Effector memory CD8-positive, alpha-beta T cell (primary cell): ENCODE measurements around the gene PDGFA.

Experiments
- ATAC-seq: fragments of 150-1000 bp; cut with Tn5 transposase; replicated peaks from 2 replicates; pipeline ENCODE4 v1.10.0; 2021; ENCODE audit warnings: mild to moderate bottlenecking, moderate library complexity
- DNase-seq, 3 experiments: peaks; one replicate each; pipeline ENCODE4 v3.0.0; 2021
- H3K27ac Mint-ChIP-seq, 2 donors: one replicate each; pipeline ENCODE4 v1.8.0; 2022; ENCODE audit warnings: mild to moderate bottlenecking in 2 of 2, mixed read lengths in 2 of 2, moderate library complexity in 2 of 2
- H3K27me3 Mint-ChIP-seq, 2 donors: one replicate each; pipeline ENCODE4 v1.8.0; 2022; ENCODE audit warnings: mixed read lengths in 2 of 2
- H3K36me3 Mint-ChIP-seq: one replicate; pipeline ENCODE4 v1.8.0; 2022; ENCODE audit warnings: mild to moderate bottlenecking, moderate library complexity, mixed read lengths; ENCODE audit not compliant: insufficient read depth
- H3K4me1 Mint-ChIP-seq, 2 donors: one replicate each; pipeline ENCODE4 v1.8.0; 2022; ENCODE audit warnings: low read depth in 2 of 2, mixed read lengths in 2 of 2
- H3K4me3 Mint-ChIP-seq, 2 donors: one replicate each; pipeline ENCODE4 v1.8.0; 2022; ENCODE audit warnings: mild to moderate bottlenecking in 2 of 2, mixed read lengths in 2 of 2, moderate library complexity in 2 of 2
- H3K9me3 Mint-ChIP-seq, 2 donors: one replicate each; pipeline ENCODE4 v1.8.0; 2022; ENCODE audit warnings: mixed read lengths in 2 of 2

PDGFA gene

DNA sequence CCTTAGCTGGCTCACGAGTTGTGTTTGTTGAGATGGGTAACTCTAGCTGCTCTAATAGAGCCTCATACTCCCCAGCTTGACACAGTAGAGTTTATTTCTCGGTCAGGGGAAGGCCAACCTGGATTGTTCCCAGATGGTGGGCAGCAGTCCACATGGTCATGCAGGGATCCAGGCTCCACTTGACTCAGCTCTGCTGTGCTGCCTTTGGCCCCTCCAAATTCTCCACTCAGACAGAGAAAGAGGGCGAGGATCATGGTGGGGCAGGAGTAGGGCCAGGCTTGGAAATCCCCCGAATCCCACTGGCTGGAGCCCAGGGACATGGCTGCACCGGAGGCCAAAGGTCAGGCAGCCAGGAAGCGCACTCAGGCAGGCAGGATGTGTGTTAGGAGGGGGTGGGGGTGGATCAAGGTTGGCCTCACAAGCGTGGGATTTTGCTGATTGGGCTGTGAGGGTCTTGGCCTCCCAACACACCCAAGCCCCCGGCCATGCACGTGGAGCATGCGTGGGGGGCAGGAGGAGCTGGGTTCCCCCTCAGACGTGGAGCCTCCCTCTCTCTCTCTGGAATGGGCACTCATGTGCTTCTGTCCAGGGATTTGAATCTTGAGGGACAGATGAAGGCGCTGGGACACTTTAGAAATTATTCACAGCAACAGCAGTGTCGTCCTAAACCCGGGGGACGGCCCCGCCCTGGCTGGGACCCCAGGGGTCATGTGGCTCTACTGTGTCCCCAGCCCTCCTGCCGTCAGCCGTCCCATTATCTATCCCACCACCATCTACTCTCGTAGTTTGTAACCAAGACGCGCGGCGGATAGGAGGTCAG is 44.8 kb downstream of the PDGFA start:
- H3K36me3 Mint-ChIP-seq, result no peaks in the 10 kb centered on the region
- no peak for ATAC-seq
- H3K27ac Mint-ChIP-seq, result no peak overlapping the region
- no peak overlapping the region for H3K4me3 Mint-ChIP-seq
- H3K4me1 Mint-ChIP-seq, result no peaks in the 10 kb centered on the region
- H3K9me3 Mint-ChIP-seq, result no peaks in the 10 kb centered on the region
- peaks cover 10 to 11% of the 10 kb centered on the region in 2 donors for H3K27me3 Mint-ChIP-seq
- no peak for DNase-seq

DNA sequence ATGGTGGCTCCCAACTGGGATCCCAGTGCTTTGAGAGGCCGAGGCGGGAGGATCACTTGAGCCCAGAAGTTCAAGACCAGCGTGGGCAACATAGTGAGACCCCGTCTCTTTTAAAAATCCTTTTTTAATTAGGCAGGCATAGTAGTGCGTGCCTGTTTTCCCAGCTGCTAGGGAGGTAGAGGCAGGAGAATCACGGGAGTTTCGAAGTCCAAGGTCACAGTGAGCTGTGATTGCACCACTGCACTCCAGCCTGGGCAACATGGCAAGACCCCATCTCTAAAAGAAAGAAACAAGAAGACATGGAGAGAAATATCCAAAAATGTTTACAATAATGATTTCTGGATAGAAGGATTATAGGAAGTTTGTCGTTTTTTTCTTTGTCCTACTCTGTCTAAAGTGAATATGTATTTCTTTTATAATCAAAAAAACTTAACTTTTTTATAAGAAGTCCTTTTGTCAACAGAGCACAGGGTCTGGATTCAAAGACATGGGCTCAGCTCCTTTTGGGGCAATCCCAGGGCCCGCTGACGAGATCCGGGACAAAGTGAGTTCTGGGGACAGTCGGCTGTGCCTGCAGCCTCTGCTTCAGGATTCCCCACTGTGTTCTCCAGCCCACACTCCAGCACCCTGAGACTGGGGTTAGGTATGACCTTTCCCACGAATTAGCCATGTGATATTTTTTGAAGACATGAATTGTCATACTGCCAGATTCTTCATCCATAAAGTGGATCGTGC is 45.6 kb downstream of the PDGFA start:
- Mint-ChIP-seq H3K9me3 (no peaks in the 10 kb centered on the region), H3K27ac (no peak overlapping the region), H3K4me1 (peaks cover 0 to 1% of the 10 kb centered on the region in 2 donors), H3K27me3 (peaks cover 10 to 11% of the 10 kb centered on the region in 2 donors), H3K4me3 (no peak overlapping the region), H3K36me3 (no peaks in the 10 kb centered on the region)
- DNase-seq (no peak), ATAC-seq (no peak)

GRCh38 chr7:473211-473734 is 46.4 kb downstream of the PDGFA start:
- Mint-ChIP-seq H3K27ac (no peak overlapping the region), H3K9me3 (peaks cover 2 to 4% of the 10 kb centered on the region in 2 donors), H3K4me3 (no peak overlapping the region), H3K4me1 (peaks cover 0 to 9% of the 10 kb centered on the region in 2 donors), H3K27me3 (peaks cover 10 to 11% of the 10 kb centered on the region in 2 donors), H3K36me3 (peaks cover 3% of the 10 kb centered on the region)
- DNase-seq (no peak), ATAC-seq (no peak)

DNA sequence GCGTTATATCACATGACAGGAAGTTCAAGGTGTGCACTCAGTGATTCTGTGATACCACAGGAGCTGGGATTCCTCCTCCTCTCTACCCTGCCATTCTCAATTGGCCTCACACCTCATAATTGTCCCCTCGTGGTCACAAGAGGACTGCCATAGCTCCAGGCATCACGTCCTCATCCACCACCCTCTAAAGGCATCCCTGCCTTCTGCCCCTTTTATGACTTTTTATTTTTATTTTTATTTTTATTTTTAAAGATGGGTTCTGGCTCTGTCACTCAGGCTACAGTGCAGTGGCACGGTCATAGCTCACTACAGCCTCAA is 47.0 kb downstream of the PDGFA start:
- ATAC-seq, result no peak
- H3K27me3 Mint-ChIP-seq, result peaks cover 10 to 11% of the 10 kb centered on the region in 2 donors
- peaks cover 8 to 11% of the 10 kb centered on the region in 2 donors for H3K9me3 Mint-ChIP-seq

DNA sequence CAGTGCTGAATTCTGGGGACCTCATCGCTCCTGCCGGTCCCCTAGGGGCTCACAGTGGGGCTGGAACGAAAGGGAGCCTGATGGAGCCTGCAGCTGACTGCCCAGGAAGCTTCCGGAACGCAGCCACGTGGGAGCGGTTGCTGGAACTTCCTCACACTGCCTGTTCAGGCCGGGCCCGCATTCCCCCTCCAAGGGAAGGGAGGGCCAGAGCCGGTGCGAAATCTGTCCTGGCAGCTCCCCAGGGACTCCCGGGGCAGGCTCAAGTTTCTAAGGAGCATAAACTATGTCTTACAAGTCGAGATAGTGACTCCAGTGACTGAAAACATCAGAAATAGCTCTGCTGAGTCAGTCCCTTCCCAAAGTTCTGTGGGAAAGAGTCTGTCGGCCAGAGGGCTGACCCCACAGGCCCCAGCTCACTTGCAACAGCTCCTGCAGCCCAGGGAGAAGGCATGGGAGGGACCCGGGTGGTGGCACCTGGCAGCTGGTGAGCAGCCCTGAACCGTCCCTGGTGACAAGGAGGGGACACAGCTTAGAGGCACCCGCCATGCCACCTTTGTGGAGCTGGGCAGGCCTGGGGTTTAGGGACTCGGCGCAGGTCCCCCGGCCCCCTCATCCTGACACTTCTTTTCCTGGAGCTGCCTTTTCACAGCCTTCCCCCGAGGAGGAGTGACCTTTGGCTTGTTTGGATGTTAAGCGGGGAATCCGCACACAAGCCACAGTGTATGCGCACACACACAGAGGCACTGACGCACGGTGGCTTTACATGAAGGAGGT is 47.6 kb downstream of the PDGFA start:
- ATAC-seq (no peak), DNase-seq (no peak)
- Mint-ChIP-seq H3K36me3 (peaks cover 9% of the 10 kb centered on the region), H3K4me1 (peaks cover 7 to 15% of the 10 kb centered on the region in 2 donors), H3K27me3 (peaks cover 10 to 11% of the 10 kb centered on the region in 2 donors), H3K4me3 (no peak overlapping the region), H3K27ac (no peak overlapping the region), H3K9me3 (peaks cover 14 to 17% of the 10 kb centered on the region in 2 donors)

More for the DNA sequence above, 47.0 kb downstream of the PDGFA start:
- H3K4me1 Mint-ChIP-seq, result peaks cover 6 to 15% of the 10 kb centered on the region in 2 donors
- H3K36me3 Mint-ChIP-seq, result peaks cover 3% of the 10 kb centered on the region
- H3K27ac Mint-ChIP-seq, result no peak overlapping the region
- no peak overlapping the region for H3K4me3 Mint-ChIP-seq
- DNase-seq, result no peak

DNA sequence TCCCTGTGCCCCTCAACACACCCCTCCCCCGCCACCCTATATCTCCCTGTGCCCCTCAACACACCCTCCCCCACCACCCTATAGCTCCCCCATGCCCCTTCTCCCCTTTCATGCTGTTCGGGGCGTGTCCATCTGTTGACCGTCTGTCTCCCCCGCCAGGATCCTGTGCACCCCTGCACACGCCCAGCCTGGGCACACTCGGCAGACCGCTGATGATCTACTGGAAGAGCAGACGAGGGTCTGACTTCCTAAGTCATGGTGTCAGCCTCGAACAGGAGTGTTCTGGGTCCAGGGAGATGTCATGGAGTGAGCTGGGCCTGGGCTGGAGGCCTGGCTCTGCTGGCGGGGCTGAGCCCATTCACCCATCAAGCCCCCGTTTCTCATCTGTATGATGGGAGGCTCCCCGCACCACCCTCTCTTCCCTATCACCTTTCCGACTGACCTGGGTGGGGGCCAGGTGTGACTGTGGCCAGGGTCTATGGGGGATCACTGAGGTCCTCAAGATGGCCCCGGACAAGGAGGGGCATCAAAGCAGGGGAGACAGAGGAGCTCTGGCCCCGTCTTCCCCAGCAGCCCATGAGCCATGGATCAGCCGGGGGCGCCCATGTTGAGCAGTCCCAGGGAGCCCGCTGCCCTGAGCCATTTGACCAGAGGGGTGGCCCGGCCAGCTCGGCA is 48.3 kb downstream of the PDGFA start:
- Mint-ChIP-seq H3K4me1 (peaks cover 7 to 15% of the 10 kb centered on the region in 2 donors), H3K36me3 (peaks cover 9% of the 10 kb centered on the region), H3K9me3 (peaks cover 14 to 17% of the 10 kb centered on the region in 2 donors), H3K27ac (no peak overlapping the region), H3K4me3 (no peak overlapping the region), H3K27me3 (peaks cover 4 to 8% of the 10 kb centered on the region in 2 donors)
- DNase-seq, result no peak
- ATAC-seq, result no peak

DNA sequence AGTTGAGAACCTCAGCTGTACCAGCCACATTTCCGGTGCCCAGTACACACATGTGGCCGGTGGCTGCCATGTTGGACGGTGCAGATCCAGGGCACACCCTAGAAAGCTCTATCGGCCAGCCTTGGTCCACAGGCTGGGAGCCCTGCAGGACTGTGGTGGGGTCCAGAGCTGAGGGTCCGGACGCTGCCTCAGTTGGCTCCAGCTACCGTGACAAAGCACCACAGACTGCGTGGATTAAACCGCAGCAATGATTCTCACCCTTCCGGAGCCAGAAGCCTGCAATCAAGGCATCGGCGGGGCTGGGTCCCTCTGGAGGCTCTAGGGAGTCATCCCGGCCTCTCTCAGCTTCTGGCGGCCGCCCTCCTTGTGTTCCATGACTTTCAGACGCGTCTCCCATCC is 50.1 kb downstream of the PDGFA start:
- peak overlapping the region in 1 of 2 donors; percentile 85 for H3K27ac Mint-ChIP-seq
- no peak overlapping the region for H3K4me3 Mint-ChIP-seq
- H3K36me3 Mint-ChIP-seq, result peaks cover 9% of the 10 kb centered on the region
- ATAC-seq (no peak), DNase-seq (no peak)
- peaks cover 7 to 15% of the 10 kb centered on the region in 2 donors for H3K4me1 Mint-ChIP-seq
- H3K9me3 Mint-ChIP-seq, result peaks cover 14 to 17% of the 10 kb centered on the region in 2 donors
- H3K27me3 Mint-ChIP-seq, result peaks cover 0 to 2% of the 10 kb centered on the region in 2 donors

DNA sequence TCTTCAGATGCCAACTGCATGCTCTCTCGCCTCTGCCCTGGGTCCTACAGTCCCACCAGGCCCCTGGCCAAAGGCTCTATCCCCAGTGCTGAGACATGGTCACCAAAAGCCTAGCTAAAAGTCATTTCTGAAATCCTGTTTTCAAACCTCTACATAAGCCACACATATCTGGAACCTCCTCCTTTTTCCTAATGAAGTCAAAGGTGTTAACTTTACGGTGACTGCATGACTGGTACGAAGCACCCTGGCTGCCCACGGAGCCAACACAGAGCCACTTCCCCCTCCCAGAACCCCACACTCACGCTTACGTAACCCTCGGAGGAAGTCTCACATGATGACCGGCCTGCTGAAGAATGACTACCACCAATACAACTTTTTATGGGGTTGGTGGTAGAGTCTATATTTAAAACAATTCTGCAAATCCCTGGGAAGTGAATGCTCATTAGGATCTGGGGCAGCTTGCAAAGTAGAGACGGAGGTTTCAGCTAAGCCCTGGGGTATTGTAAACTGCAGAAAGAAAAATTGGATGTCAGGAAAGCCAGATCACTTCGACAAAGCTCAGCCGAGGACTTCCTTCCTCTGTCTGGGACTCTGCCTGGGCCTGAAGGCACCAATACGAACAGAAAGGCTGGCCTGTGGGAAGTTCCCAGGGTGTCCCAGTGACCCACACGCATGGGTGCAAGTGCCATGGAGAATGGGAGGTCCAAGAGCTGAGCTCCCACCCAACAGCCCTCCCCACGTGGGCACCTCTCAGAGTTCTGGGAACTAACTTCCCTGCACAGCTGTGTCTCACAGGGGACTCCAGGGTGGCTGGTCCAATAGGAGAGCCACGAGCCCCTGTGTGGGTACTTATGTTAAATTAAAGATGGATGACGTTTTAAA is 50.7 kb downstream of the PDGFA start:
- Mint-ChIP-seq H3K4me1 (peaks cover 7 to 15% of the 10 kb centered on the region in 2 donors), H3K9me3 (peaks cover 14 to 17% of the 10 kb centered on the region in 2 donors), H3K27ac (peak overlapping the region; percentile 85 to 91), H3K4me3 (no peak overlapping the region), H3K36me3 (peaks cover 9% of the 10 kb centered on the region), H3K27me3 (no peaks in the 10 kb centered on the region)
- DNase-seq (no peak), ATAC-seq (peak; percentile 39)

DNA sequence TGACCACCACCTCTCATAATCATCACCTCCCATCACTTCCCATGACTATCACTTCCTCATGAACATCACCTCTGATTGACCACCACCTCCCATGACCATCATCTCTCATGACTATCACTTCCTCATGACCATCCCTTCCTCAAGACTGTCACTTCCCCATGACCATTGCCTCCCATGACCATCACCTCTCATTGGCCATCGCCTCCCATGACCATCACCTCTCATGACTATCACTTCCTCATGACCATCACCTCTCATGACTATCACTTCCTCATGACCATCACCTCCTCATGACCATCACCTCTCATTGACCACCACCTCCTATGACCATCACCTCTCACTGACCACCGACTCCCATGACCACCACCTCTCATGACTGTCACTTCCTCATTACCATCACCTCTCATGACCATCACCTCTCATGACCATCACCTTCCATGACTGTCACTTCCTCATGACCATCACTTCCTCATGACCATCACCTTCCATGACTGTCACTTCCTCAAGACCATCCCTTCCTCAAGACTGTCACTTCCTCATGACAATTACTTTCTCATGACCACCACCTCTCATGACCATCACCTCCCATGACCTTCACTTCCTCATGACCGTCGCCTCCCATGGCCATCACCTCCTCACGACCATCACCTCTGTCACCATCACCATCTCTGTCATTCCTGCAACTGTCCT is 51.6 kb downstream of the PDGFA start:
- Mint-ChIP-seq H3K27me3 (no peaks in the 10 kb centered on the region), H3K36me3 (peaks cover 9% of the 10 kb centered on the region), H3K4me3 (no peak overlapping the region), H3K9me3 (peaks cover 14 to 17% of the 10 kb centered on the region in 2 donors), H3K27ac (peak overlapping the region; percentile 85 to 91), H3K4me1 (peaks cover 7 to 15% of the 10 kb centered on the region in 2 donors)
- DNase-seq (no peak), ATAC-seq (no peak)

DNA sequence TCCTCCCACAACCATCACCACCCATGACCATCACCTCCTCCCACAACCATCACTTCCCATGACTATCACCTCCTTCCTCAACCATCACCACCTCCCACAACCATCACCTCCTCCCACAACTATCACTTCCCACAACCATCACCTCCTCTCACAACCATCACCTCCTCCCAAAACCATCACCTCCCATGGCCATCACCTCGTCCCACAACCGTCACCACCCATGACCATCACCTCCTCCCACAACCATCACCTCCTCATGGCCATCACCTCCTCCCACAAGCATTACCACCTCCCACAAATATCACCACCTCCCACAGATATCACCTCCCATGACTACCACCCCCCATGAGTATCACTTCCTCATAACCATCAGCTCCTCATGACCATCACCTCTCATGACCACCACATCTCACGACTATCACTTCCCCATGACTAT is 52.2 kb downstream of the PDGFA start:
- H3K27ac Mint-ChIP-seq, result peak overlapping the region; percentile 85 to 91
- peak; percentile 63 for ATAC-seq
- no peaks in the 10 kb centered on the region for H3K27me3 Mint-ChIP-seq

GRCh38 chr7:466465-467191 is 53.0 kb downstream of the PDGFA start:
- Mint-ChIP-seq H3K4me1 (peaks cover 7 to 15% of the 10 kb centered on the region in 2 donors), H3K27ac (peak overlapping the region; percentile 85 to 91), H3K9me3 (peaks cover 14 to 17% of the 10 kb centered on the region in 2 donors), H3K4me3 (no peak overlapping the region), H3K27me3 (no peaks in the 10 kb centered on the region), H3K36me3 (peaks cover 9% of the 10 kb centered on the region)
- no peak for DNase-seq
- no peak for ATAC-seq

More for the DNA sequence above, 52.2 kb downstream of the PDGFA start:
- H3K4me3 Mint-ChIP-seq, result peak overlapping the region in 1 of 2 donors; percentile 17
- H3K36me3 Mint-ChIP-seq, result peaks cover 9% of the 10 kb centered on the region
- peaks cover 7 to 15% of the 10 kb centered on the region in 2 donors for H3K4me1 Mint-ChIP-seq
- H3K9me3 Mint-ChIP-seq, result peaks cover 14 to 17% of the 10 kb centered on the region in 2 donors
- DNase-seq, result no peak
